Pons (tissue), 1 donor: Measurements from ENCODE around the gene SLC6A9.

ENCODE experiments used
- DNase-seq: peaks from one replicate; pipeline ENCODE4 v3.0.0-alpha.2; 2016; ENCODE audit warnings: low spot score

Gene SLC6A9

DNA sequence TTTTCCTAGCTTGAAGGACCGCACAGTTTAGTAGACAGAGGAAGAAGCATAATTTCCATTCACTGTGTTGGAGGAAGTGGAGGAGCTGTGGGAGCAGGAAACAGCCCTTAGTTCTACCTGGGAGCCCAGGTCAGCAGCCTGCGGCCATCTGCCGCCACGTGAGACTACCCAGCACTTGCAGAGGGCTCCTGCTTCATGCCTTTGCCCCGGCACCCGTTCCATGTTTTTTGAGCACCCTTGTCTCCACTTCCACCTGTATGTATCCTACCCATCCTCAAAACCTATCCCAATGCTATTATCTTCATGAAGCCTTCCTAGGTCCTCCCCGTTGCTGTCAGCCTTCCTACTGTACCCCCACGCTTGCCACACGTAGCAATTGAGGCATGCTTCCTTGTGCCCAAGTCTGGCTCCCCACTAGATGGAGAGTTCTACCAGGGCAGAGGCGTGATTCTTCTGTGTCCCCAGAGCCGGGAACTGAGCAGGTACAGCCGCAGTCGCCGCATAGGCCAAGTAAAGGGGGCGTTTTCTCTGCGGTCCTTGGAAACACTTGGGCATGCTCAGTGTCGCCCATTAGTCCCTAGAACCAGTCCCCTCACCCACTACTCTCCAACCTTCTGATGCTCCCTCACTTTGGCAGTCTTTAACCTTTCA lies 1.9 kb downstream of the SLC6A9 start:
- DNase-seq = no peak

DNA sequence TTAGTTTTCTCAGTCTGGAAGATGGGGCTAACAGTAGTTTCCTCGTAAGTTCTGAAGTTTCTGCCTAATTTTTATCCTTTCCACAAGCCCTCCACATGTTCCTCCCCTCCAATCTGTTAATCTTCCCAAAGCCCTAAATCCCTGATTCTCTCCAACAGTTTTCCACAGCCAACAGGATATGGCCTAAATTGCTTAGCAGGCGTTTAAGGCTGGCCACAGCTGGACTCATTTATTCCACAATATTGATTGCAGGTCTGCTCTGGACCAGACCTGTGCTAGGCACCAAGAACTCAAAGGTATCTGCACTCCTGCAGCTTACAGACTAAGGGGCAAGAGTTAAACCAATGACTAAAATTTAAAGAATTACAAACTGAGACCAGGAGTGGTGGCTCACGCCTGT lies 3.9 kb downstream of the SLC6A9 start:
- no peak for DNase-seq

DNA sequence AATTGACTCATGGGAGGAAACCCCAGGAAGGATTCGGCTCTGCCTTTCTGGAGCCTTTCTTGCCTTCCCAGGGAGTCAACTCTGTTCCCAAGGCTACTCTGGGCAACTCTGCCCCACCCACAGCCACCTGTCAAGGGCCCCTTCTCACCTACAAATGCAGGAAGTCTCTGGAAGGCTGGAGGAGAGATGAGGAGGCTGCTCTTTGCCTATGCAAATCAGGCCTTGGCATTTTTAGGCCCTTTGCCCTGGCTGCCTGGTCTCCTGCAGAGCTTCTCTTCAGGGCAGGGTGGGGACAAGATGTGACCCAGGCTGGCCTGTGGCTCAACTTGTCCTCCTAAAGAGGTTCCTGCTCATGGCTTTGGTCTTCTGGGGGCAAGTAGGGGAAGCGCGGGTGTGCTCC lies 5.4 kb downstream of the SLC6A9 start:
- DNase-seq = no peak

DNA sequence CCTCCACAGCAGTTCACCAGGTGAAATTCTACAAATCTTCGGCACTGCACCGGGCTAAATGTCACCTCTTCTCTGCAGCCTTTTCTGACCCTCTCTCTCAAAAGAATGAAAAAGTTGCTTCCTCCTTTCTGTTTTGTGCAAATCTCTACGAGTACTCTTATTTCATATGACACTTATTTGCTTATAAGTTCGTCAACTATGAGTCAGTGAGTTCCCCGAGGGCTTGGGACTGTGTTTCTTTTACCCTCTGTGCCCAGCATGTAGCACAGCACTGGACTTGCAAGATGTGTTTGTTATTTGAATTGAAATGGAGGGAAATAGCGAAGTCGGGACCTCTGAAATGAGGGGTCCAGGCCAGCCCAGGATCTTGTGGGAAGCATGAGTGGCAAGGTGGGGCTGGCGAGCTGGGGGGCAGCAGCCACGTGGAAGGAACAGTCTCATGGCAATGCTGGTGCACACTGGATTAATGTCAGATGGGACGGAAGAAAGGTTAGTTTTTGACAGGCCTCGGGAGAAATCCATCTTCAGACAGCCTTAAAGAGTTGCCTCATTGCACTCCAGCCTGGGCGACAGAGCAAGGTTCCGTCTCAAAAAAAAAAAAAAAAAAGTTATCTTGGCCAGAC lies 6.2 kb downstream of the SLC6A9 start:
- DNase-seq = no peak

DNA sequence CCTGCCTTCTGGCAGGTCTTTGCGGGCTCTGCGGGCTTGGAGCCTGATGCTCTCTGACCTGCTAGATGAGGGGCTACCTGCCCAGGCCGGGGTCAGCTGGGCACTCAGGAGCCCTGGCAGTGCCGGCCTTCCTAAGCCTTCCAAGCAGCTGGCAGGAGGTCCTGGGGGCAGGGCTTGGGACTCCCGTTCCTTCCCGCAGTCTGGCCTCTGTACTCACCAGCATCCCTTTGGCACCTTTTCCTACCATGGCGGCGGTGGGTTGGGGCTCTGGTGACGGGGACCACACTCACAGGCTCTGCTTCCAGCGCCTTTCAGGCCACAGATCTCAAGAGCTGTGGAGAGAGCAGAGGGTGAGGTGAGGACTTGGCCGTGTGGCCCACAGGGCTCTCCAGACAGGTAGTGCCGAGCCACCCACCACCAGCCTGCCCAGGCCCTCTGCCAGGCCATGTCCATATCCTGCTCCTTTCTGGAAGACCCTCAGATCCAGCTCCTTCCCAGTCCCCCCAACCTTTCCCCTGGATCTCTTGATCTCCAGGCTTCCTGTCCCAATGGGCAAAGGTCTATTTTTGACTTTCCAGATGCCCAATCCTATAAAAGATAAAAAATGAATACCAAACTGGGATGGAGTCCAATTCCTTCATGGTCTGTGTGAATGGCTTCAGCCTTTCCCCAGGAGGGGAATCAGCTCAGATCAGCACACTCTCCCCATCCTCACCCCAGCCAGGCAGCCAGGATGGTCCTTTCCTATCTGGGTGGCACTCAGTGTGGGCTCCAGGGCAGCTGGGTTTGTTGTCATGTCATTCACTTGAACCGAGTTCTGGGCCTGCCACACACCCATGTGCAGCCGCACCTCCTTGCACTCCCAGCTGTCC lies 7.0 kb downstream of the SLC6A9 start:
- no peak for DNase-seq

DNA sequence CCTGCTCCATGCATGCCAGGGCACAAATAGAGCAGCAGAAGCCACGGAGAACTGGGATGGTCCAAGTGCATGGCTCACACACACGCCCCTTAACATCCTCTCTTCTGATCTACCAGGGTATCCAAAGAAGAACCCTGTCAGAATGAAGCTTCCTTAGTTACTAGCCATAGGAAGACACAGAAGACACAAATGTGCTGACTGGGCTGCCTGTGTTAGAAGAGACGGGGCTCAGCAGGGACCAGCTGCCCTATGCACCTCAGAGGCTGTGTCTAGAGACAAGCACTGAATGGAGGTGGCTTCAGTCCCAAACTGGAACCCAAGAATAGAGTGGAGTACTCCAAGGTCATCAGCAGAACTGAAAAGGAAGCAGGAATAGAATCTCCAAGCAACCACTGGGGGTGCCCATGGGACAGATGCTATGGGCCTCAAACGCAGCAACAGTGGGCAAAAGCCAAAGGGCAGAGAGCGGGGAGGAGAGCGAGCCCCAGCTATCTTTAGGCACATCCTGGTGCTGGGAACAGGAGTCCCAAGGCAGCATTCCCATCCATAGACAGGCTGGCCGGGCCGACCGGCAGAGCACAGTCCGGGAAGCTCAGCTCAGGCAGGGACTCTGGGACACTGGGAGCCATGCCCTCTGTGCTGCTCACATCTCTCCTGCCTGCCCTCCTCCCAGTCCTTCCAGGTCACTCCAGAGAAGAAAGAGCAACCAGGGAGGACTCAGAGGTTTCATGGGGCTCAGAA lies 9.5 kb downstream of the SLC6A9 start:
- DNase-seq = no peak

DNA sequence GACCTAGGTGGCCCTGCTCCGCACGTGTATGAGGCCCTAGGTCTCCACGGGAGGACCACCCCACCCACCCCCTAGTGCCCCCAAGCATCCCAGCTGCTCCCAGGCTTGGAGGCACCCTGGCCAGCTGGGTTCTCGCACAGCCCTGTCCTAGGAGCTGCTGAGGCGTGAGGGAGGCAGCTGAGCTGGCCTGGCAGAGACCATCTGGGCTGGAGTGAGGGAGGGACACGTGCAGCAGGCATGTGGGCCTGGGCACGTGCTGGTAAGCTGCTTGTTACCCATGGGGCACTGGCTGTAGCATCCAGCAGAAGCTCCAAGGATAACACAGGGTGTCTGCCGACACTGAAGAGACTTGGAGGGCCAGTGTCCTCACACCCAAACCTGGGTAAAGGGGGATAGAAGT lies 10.1 kb downstream of the SLC6A9 start:
- no peak for DNase-seq

DNA sequence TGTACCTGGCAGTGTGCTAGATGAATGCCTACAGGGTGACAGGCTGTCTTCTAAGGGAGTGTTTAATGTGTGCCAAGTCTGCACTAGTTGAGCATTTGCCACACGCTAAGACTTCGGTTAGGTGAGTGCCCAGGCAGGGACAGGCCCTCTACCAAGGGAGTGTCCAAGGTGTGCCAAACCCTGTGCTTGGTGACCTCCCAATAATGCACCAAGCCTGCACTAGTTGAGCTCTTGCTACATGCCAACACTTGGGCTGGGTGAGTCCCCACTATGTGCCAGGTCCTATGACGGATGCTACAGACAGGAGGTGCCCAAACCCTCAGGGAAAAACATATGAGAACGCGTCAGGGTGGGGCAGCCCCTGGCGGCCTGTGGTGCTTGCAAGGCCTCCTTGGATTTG lies 10.8 kb downstream of the SLC6A9 start:
- no peak for DNase-seq

DNA sequence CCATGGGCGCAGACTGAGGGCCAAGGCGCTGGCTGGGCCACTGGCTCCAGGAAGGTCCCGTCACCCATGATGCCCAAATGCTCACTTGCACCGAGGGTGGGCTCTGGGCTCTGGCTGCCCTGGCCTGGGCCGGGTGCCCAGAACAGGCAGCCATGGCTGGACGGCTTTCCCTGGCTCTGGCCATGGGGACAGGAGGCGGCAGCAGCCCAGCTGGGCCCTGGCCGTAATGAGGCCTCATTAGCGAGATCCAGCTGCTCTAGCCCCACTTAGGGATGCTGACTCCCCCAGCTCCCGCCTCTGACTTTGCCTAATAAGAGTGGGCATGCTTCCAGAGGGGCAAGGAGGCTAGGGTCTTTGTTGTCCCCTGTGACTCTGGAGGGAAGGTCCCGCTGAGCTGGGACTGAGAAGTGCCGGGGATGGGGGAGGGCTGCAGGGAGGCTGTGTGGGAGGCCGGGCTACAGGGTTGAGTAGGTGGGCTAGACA lies 11.8 kb downstream of the SLC6A9 start:
- peak; percentile 47 for DNase-seq

DNA sequence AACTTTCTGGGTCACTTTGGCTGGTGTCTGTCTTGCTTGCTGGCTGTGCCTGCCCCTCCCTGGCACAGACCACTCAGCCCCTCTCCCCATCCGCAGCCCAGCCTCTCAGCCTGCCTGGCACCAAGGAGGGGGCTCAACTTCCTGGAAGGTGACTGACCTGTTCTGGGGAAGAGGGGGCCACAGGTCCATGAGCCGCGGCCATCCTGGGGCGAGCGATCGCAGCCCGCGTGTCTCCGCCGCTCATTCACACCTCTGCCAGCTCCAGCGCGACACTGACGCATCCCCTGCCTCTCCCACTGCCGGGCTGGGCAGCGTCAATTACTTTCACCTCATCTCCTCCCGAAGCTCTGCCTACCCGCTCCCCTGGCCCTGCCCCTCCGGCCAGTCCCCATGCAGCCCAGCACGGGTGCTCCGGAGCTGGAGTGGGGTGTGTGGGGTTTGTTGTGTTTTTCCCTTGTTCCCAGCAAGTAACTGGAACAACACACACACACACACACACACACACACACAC lies 14.3 kb downstream of the SLC6A9 start:
- peak; percentile 37 for DNase-seq

DNA sequence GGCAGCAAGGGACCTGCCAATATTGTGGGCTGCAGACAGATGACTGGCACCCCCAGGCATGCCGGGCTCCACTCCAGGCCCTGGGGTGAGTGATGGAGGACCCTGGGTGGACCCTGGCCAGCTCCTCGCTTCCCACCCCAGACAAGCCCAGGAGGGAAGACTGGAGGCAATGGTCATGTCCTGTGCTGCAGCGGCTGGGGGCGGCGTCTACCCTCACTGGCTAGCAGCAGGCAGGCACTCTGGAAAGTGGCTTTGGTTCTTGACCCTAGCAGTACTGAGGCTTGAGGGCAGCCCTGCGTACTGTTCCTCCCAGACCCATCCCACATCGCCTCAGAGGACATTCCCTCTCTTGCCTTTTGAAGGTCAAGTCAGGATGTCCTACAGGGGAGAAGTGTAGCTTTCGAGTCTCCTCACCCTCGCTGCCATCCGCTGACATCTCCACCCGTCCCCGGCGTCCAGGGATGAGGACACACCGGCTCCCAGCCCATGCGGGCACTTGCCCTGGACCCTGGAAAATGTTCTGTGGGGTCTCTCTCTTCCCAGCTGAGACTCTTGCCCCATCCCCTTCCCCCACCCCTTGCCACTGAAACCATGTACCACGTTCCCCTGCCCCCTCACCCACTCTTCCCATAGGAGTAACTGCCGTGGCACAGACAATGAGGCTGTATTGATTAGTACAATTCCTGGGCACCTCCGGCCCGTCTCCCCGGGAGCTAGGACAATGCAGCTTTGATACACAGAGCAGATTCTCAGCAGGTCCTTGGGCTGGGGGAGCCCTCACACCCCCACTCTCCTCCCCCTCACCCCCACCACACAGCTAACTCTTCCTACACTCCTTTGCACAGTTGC lies 15.0 kb downstream of the SLC6A9 start:
- peak; percentile 58 for DNase-seq

DNA sequence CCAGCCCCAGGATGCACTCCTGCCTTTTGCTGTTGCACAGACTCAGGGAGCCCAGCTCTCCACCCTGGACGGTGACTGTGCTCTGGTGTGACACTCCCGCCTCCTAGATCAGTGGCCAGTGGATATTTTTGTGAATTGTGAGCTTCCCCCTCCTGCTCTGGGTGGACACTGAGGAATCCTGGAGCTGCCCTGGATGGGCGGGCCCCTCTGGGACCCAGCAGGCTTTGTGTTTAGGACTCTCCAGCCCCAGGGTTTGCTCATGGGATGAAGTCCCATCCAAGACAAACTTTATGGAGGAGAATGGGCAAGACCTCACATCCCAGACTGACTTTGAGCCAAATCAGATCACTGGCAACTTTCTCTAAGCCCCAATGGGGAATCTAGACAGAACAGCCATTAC lies 16.1 kb downstream of the SLC6A9 start:
- peak; percentile 63 for DNase-seq

DNA sequence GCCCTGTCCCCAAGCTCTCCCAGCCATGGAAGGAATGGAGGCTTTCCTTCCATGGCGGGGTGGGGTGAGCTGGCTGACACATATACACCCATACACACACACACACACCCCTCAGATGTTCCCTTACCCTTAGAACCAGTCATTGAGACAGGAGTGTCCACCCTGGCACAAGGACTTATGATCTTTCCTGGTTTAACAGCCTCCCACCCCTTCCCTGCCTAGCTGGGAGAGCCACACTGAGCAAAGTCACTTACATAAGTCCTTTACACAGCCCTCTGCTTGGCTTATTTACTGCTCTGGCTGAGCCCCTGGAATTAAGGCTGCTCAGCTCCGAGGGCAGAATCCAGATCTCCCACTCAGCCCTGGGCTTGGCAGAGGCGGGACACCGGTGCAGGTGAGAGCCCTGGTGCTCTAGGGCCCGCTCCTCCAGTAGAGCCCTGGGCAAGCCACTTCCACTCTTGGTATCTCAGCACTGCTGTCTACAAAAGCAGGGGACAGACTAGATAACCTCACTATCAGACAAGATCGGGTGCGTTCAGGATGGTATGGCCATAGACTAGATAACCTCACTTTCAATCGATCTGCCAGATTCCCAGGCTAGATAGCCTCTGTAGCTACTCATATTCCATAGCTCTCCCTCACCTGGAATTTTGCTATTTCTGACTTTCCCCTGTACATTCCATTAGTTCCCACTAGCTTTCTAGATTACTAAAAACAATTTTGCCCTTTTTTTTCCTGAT lies 16.7 kb downstream of the SLC6A9 start:
- peak; percentile 57 for DNase-seq

DNA sequence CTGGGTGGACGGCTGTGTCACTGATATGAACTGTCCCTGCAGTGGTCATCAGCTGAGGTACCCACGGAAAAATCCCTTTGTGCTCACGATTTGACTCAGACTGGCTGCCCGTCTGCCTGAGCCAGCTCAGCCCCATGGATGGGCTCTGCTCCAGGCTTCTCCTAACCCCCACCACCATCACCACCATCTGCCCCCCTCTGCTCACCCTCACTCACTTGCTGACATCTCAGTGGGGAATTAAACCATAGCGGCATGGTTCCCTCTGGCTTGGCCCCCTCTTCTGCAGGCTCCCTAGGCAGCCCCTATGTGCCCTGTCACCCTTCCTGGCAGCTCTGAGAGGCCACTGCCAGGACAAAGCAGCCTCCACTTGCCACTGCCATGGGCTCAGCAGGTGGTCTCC lies 17.3 kb downstream of the SLC6A9 start:
- DNase-seq = peak; percentile 36

DNA sequence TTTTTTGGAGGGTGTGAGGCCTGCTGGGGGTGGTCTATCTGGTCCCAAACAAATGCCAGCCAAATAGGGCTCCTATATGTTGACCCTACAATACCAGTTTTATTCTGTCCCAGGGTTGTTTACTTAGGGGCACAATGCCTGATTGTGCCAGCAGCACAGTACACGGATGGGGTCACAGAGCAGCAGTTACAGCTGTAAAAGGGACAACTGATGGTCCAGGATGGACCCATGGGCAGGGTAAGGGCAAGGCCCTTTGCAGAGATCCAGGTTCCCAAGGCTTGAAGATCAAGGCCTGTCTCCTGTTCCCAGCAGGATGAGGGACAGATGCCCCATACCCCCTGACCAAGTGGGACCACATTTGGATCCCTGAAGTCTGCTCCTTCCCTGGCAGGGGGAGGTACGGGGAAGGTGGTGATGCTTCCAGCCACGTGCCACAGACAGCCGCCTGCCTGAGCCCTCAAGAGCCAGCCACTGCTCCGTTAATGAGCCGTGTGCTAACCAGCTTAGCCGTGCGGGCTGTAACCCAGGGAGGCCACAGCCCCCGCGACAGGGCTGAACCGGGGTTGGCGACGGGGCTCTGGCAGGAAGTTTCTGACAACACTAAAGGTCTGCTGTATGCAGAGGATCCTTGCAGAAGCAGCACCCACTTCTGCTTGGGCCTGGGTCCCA lies 18.2 kb downstream of the SLC6A9 start:
- peak; percentile 84 for DNase-seq

DNA sequence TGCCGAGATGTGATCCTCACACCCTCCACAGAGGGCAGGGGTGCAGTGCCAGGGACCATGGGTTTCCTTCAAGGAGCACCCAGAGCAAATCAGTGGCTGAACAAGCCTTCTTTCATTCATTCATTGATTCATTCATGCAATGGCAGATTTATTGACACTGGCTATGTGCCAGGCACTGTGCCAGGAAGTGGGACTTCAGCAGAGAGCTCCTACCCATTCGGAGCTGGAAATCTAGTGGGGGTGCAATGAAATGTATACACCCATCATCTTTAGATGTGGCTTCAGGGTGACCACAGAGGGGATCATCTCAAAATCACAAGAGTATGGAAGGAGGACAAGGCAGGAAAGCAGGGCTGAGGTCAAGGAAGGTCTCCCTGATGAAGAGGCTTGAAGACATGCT lies 18.9 kb downstream of the SLC6A9 start:
- peak; percentile 41 for DNase-seq

DNA sequence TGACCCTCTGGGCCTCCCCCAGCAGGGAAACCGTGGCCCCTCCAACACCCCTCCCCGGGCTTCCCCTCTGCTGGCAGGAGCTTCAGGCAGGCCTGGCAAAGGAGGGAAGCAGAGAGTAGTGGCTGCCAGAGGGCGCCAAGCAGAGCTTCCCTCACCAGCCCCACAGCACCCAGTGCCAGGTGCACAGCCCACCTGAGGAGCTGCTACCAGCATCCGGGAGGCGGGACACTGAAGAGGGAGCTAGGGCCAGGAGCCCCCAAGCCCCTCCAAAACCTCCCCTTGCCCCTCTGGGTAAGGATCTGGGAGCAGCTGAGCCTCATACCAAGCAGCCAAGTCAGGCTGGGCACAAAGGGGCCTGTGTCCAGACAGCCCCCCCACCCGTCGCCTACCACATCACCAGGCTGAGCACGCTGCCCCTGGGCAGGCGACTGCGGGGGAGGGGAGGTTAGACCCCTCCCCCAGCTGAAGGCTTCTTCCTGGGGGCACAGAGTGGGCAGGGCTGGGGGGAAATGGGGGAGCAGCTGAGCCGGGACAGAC lies 20.3 kb downstream of the SLC6A9 start:
- DNase-seq = peak; percentile 93

DNA sequence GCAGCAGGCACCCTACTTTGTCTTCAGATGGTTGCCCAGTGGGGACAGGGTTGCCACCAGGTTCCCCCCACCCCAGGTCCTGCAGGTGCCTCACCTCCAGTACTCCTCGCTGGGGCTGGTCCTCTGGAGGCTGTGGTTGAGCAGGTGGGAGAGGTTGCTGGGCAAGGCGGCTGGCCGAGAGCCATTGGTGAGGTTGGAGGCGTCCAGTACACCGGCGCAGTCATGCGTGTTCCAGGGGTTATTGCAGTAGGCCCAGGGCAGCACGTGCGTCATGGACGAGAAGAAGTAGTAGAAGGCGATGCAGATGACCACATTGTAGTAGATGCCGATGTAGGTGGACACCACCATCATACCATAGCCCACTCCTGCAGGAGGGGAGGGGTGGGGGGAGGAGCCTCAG lies 23.0 kb downstream of the SLC6A9 start:
- DNase-seq = no peak

DNA sequence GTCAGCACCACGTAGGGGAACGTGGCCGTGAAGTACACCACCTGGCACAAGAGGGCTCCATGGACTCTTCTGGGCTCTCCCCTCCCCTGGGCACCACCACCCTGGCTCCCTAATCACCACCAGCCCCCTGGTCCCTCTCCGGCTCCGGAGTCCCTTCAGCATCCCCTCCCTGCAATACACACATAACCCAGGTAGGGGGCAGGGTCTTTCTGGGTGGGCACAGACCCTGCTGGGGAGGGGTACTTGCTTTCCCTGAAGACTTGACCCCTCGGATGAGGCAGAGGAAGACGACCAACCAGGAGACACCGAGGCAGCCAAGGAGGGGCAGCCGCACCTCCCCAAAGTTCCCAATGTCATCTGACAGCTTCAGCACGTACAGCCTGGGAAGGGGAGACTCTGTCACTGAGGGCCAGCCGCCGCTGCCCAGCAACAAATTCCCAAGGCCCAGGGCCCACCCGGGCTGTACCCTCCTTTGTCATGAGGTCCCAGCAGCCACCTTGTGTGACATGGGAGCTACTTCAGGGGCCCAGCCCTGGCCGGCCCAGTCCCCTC lies 28.6 kb downstream of the SLC6A9 start:
- no peak for DNase-seq
